K562 (cell line): ENCODE measurements around the gene ERCC2. TPM values are rescaled to one million over a fixed set of nuclear protein-coding genes. Genes with fewer than 3 reads are reported as not detected.
A peak's percentile ranks its signal among the peaks of the same experiment; 100 is the strongest.

Experiments
- ATAC-seq: fragments of 200-7000 bp; cut with Tn5 transposase; 3 replicates; pipeline ENCODE4 v1.9.1; 2020; ENCODE audit warnings: moderate library complexity
- BruUV-seq: library from RNA; stranded (reverse); fragments of 400-500 nt; replicated peaks from 2 replicates; lab custom pipeline; 2021; lab: Mats Ljungman, UMichigan
- CTCF ChIA-PET: fragments of 300-600 bp; formaldehyde crosslinking; extraction: SDS; loops from one replicate; lab custom pipeline; 2021; ENCODE audit warnings: low intra/inter-chr PET ratio; lab: Yijun Ruan, JAX
- POLR2A ChIA-PET: fragments of 300-600, 350-650 bp; sonication (Branson Sonifier 250); formaldehyde crosslinking; extraction: SDS; loops from one replicate; lab custom pipeline; 2021; ENCODE audit warnings: antibody characterized with exemption, inconsistent platforms; lab: Yijun Ruan, JAX
- DNase-seq, 4 experiments: peaks; one replicate each; pipeline versions ENCODE4 v3.0.0 to v3.0.0-alpha.2; 2011 to 2018; ENCODE audit warnings: low spot score in 3 of 4, mixed read lengths in 3 of 4; ENCODE audit errors: extremely low read depth in 1 of 4
- FAIRE-seq: peaks from 2 replicates; lab custom pipeline; 2011; peaks lifted over from hg19 to GRCh38; lab: Jason Lieb, UNC
- H2AFZ ChIP-seq: 2 replicates; pipeline ENCODE4 v1.6.0; 2011; ENCODE audit warnings: low read depth, low read length, control low read depth, inconsistent platforms
- H3K27ac ChIP-seq: fragments of 200-600 bp; 3 replicates; pipeline ENCODE4 v1.8.0; 2011; ENCODE audit warnings: low read depth, mild to moderate bottlenecking, control low read depth, inconsistent platforms, low read length, moderate library complexity, mixed read lengths; ENCODE audit errors: extremely low read depth
- H3K27me3 ChIP-seq, 2 experiments: fragments of 300-600 bp in 1 of 2; 2 replicates in 1 of 2; 3 replicates in 1 of 2; pipeline versions ENCODE4 v1.6.0 to v1.8.0; 2011; ENCODE audit warnings: inconsistent platforms in 2 of 2, low read length in 2 of 2, mild to moderate bottlenecking in 1 of 2, mixed read lengths in 1 of 2, moderate library complexity in 1 of 2; ENCODE audit not compliant: control insufficient read depth in 2 of 2, insufficient read depth in 2 of 2
- H3K36me3 ChIP-seq: fragments of 300-600 bp; 3 replicates; pipeline ENCODE4 v1.8.0; 2011; ENCODE audit warnings: mild to moderate bottlenecking, low read length, inconsistent platforms; ENCODE audit not compliant: control insufficient read depth, insufficient read depth
- H3K4me1 ChIP-seq, 2 experiments: fragments of 200-600 bp in 1 of 2; replicated peaks in 1 of 2; 2 replicates in 1 of 2; 3 replicates in 1 of 2; pipeline versions ENCODE4 v1.5.1 to v1.8.0; 2011; ENCODE audit warnings: inconsistent platforms in 2 of 2, low read length in 2 of 2, mild to moderate bottlenecking in 1 of 2, mixed read lengths in 1 of 2, moderate library complexity in 1 of 2; ENCODE audit not compliant: control insufficient read depth in 2 of 2, insufficient read depth in 2 of 2
- H3K4me2 ChIP-seq: 2 replicates; pipeline ENCODE4 v1.6.1; 2011; ENCODE audit warnings: low read length, control low read depth, inconsistent platforms, mixed read lengths; ENCODE audit not compliant: insufficient read depth
- H3K4me3 ChIP-seq: fragments of 200-600 bp; sonication (generic), shearing (Covaris generic); 2 replicates; pipeline ENCODE4 v1.5.1; 2016; ENCODE audit warnings: control low read depth, inconsistent platforms
- H3K79me2 ChIP-seq: fragments of 200-600 bp; 3 replicates; pipeline ENCODE4 v1.8.0; 2011; ENCODE audit warnings: low read length, inconsistent platforms; ENCODE audit not compliant: control insufficient read depth, insufficient read depth
- H3K9ac ChIP-seq, 2 experiments: 2 replicates each; pipeline versions ENCODE4 v1.6.0 to v1.6.1; 2011; ENCODE audit warnings: low read depth in 2 of 2, low read length in 2 of 2, control low read depth in 1 of 2, inconsistent platforms in 1 of 2, mild to moderate bottlenecking in 1 of 2, mixed read lengths in 1 of 2; ENCODE audit not compliant: insufficient read depth in 1 of 2
- H3K9me1 ChIP-seq: one replicate; pipeline ENCODE4 v1.6.0; 2011; ENCODE audit warnings: inconsistent platforms, mild to moderate bottlenecking, low read length, moderate library complexity; ENCODE audit not compliant: control insufficient read depth, insufficient read depth
- H3K9me3 ChIP-seq: replicated peaks from 2 replicates; pipeline ENCODE4 v1.5.1; 2011; ENCODE audit warnings: low read depth, low read length, inconsistent platforms; ENCODE audit not compliant: control insufficient read depth, insufficient read depth
- H4K20me1 ChIP-seq: replicated peaks from 2 replicates; pipeline ENCODE4 v1.6.1; 2011; ENCODE audit warnings: low read length, inconsistent platforms, mixed read lengths; ENCODE audit not compliant: control insufficient read depth, insufficient read depth
- FOSL1 ChIP-seq: fragments of 200-800 bp; sonication (Bioruptor generic); conservative IDR thresholded peaks from 2 replicates; pipeline ENCODE4 v1.6.1; 2016; ENCODE audit warnings: missing genetic modification characterization, missing compliant biosample characterization
- KLF13 ChIP-seq: fragments of 450-650 bp; IDR thresholded peaks from 2 replicates; pipeline ENCODE4 v1.6.1; 2016; ENCODE audit warnings: missing genetic modification characterization, low read depth, mild to moderate bottlenecking, missing compliant biosample characterization, moderate library complexity, borderline replicate concordance
- POLR2G ChIP-seq: fragments of 200-400 bp; formaldehyde crosslinking; IDR thresholded peaks from 2 replicates; pipeline ENCODE4 v1.6.1; 2017; ENCODE audit warnings: low read depth, mild to moderate bottlenecking, antibody characterized with exemption, low read length, moderate library complexity
- WGBS: fragments of 100-300 bp; shearing (Covaris generic); methylation state at CpG from one replicate; pipeline ENCODE4 v1.1.6; 2016; ENCODE audit warnings: low coverage, mixed read lengths; ENCODE audit not compliant: insufficient coverage; ENCODE audit errors: missing lambda C conversion rate; 5-methylcytosine and 5-hydroxymethylcytosine counted together
- in situ Hi-C: fragments of 300-500 bp; cut with MboI; formaldehyde crosslinking; loops from 4 replicates; pipeline ENCODE4 v1.15.0; 2018; ENCODE audit warnings: inconsistent platforms, mixed read lengths
- intact Hi-C: fragments of 100-400 bp; cut with micrococcal nuclease; formaldehyde crosslinking; loops from 2 replicates; pipeline ENCODE4 v1.14.2; 2022
- polyA plus RNA-seq, 8 experiments: library from polyadenylated mRNA; depleted of rRNA in 4 of 8; stranded (reverse) in 5 of 8; unstranded in 3 of 8; fragments of >200 nt; fragmentation: Nextera tagmentation in 2 of 8; fragmentation: Illumina TruSeq in 1 of 8; extraction: Ambion mirVana in 2 of 8; extraction: Trizol in 1 of 8; gene quantifications; 2 replicates each; pipeline versions ENCODE4 v1.2.1 to v1.2.3, GENCODE V29; 2011 to 2014; ENCODE audit warnings: inconsistent platforms in 1 of 8, missing spikeins in 1 of 8
- total RNA-seq, 7 experiments: library from RNA; depleted of rRNA in 6 of 7; stranded (reverse); fragments of >200 nt in 6 of 7; fragmentation: Illumina TruSeq in 2 of 7; extraction: Trizol in 2 of 7; gene quantifications; 2 replicates each; pipeline versions ENCODE4 v1.2.1 to v1.2.3, GENCODE V29; 2011 to 2021; ENCODE audit warnings: low replicate concordance in 1 of 7

Gene ERCC2
- total and polyA plus RNA-seq, 9 of the 15 experiments (the other 6 are each of a cell fraction or from before 2014, with no cell fraction given), result 2.2 to 55.9 (median 23.4) TPM

DNA sequence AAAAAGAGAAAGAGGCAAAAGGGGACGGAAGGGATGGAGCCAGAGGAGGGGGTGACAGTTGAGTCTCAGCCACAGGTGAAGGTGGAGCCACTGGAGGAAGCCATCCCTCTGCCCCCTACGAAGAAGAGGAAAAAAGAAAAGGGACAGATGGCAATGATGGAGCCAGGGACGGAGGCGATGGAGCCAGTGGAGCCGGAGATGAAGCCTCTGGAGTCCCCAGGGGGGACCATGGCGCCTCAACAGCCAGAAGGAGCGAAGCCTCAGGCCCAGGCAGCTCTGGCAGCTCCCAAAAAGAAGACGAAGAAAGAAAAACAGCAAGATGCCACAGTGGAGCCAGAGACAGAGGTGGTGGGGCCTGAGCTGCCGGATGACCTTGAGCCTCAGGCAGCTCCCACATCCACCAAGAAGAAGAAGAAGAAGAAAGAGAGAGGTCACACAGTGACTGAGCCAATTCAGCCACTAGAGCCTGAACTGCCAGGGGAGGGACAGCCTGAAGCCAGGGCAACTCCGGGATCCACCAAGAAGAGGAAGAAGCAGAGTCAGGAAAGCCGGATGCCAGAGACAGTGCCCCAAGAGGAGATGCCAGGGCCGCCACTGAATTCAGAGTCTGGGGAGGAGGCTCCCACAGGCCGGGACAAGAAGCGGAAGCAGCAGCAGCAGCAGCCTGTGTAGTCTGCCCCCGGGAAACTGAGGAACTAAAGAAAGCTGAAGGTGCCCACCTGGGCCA lies 38.6 kb upstream of the ERCC2 start:
- no peak overlapping the region for H2AFZ ChIP-seq
- no peaks in the 10 kb centered on the region for H3K9me3 ChIP-seq
- H3K79me2 ChIP-seq, result peaks cover 38% of the 10 kb centered on the region
- H3K9me1 ChIP-seq, result no peaks in the 10 kb centered on the region
- H3K27ac ChIP-seq, result no peak overlapping the region
- in situ Hi-C loops (no loop called here), intact Hi-C loops (no loop called here)
- FAIRE-seq (no peak), DNase-seq (no peak), ATAC-seq (no peak)
- H3K27me3 ChIP-seq, result no peaks in the 10 kb centered on the region
- no peak overlapping the region for H3K4me2 ChIP-seq
- H4K20me1 ChIP-seq, result no peaks in the 10 kb centered on the region
- H3K9ac ChIP-seq, result peak overlapping the region in 1 of 2 experiments; percentile 38; a peak in 2 of 4 replicates
- WGBS, result 92% methylated on average over 11 of the region's 15 CpGs
- ChIA-PET POLR2A (interaction anchor here (0.6 to 0.8 kb wide), 2 partner anchors 21 to 72 kb away, joined by 3 read pairs; no protein-coding TSS in a partner anchor), CTCF (interaction anchor here (0.6 kb wide), 1 partner anchor 189 kb away, joined by 3 read pairs; no protein-coding TSS in a partner anchor)
- no TSS peak for BruUV-seq
- peaks cover 7 to 47% of the 10 kb centered on the region in 2 experiments; a peak in 4 of 5 replicates for H3K4me1 ChIP-seq
- TF ChIP-seq FOSL1 (tag) (no peak), POLR2G (peak; percentile 40; the same call in 1 of the 2 replicates)
- H3K36me3 ChIP-seq, result peaks cover 42% of the 10 kb centered on the region; the same call in 2 of the 3 replicates
- H3K4me3 ChIP-seq, result no peak overlapping the region

DNA sequence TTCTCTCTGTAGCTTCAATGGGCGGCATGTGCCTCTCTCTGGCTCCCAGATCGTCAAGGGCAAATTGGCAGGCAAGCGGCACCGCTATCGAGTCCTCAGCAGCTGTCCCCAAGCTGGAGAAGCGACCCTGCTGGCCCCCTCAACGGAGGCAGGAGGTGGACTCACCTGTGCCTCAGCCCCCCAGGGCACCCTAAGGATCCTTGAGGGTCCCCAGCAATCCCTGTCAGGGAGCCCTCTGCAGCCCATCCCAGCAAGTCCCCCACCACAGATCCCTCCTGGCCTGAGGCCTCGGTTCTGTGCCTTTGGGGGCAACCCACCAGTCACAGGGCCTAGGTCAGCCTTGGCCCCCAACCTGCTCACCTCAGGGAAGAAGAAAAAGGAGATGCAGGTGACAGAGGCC lies 37.7 kb upstream of the ERCC2 start:
- BruUV-seq, result no TSS peak
- Histone ChIP-seq H3K79me2 (peaks cover 42% of the 10 kb centered on the region), H3K27ac (no peak overlapping the region), H3K4me1 (peaks cover 16 to 51% of the 10 kb centered on the region in 2 experiments; a peak in 4 of 5 replicates), H3K4me2 (no peak overlapping the region), H3K9me3 (no peaks in the 10 kb centered on the region), H3K4me3 (no peak overlapping the region), H2AFZ (no peak overlapping the region), H3K27me3 (no peaks in the 10 kb centered on the region), H3K9me1 (no peaks in the 10 kb centered on the region), H3K36me3 (peaks cover 33% of the 10 kb centered on the region; the same call in 2 of the 3 replicates), H3K9ac (peak overlapping the region in 1 of 2 experiments; percentile 86; a peak in 2 of 4 replicates), H4K20me1 (no peaks in the 10 kb centered on the region)
- WGBS, result 90% methylated on average over 7 of the region's 8 CpGs
- DNase-seq (no peak), FAIRE-seq (no peak), ATAC-seq (no peak)
- ChIA-PET CTCF (no interaction called here), POLR2A (interaction anchor here (0.8 to 1.7 kb wide), 2 partner anchors 16 to 20 kb away, joined by 3 to 8 read pairs; partner anchors contain the start of gene ERCC1)
- in situ Hi-C loops, result no loop called here
- intact Hi-C loops, result no loop called here
- no peak for TF ChIP-seq KLF13 (tag)
- TF ChIP-seq POLR2G, result peak; percentile 54
